Endothelial cell of umbilical vein (primary cell): ENCODE measurements around the gene ATP8A1. TPM values are rescaled to one million over a fixed set of nuclear protein-coding genes. Genes with fewer than 3 reads are reported as not detected.

Experiments used
- BruUV-seq: library from RNA; stranded (reverse); fragments of 400-500 nt; replicated peaks from 2 replicates; lab custom pipeline; 2021; lab: Mats Ljungman, UMichigan
- CTCF ChIA-PET: fragments of 300-600, 350-600 bp; sonication (Branson Sonifier 250); formaldehyde crosslinking; loops from one replicate; lab custom pipeline; 2021; ENCODE audit warnings: antibody characterized with exemption, inconsistent platforms; lab: Charles Lee
- POLR2A ChIA-PET: fragments of 300-600, 350-600 bp; sonication (Branson Sonifier 250); formaldehyde crosslinking; loops from one replicate; lab custom pipeline; 2021; ENCODE audit warnings: antibody characterized with exemption, inconsistent platforms; lab: Charles Lee
- DNase-seq: peaks from one replicate; pipeline ENCODE4 v3.0.0-alpha.2; 2011; ENCODE audit warnings: low read depth, low spot score
- FAIRE-seq: peaks from 2 replicates; lab custom pipeline; 2011; peaks lifted over from hg19 to GRCh38; lab: Jason Lieb, UNC
- H2AFZ ChIP-seq: 2 replicates; pipeline ENCODE4 v1.6.0; 2012; ENCODE audit warnings: low read depth, low read length, control low read depth, inconsistent platforms
- H3K27ac ChIP-seq: 2 replicates; pipeline ENCODE4 v1.5.1; 2011; ENCODE audit warnings: low read depth, mild to moderate bottlenecking, control low read depth, low read length, moderate library complexity; ENCODE audit not compliant: insufficient read depth
- H3K27me3 ChIP-seq, 2 experiments: 2 replicates each; pipeline versions ENCODE4 v1.6.0 to v1.6.1; 2011; ENCODE audit warnings: low read length in 2 of 2, mixed read lengths in 1 of 2; ENCODE audit not compliant: control insufficient read depth in 2 of 2, insufficient read depth in 2 of 2
- H3K36me3 ChIP-seq, 2 experiments: 2 replicates in 1 of 2; 3 replicates in 1 of 2; pipeline ENCODE4 v1.5.1; 2011; ENCODE audit warnings: low read length in 2 of 2, mild to moderate bottlenecking in 1 of 2, moderate library complexity in 1 of 2; ENCODE audit not compliant: control insufficient read depth in 2 of 2, insufficient read depth in 2 of 2; ENCODE audit errors: extremely low read depth in 1 of 2
- H3K4me1 ChIP-seq: 3 replicates; pipeline ENCODE4 v1.5.1; 2011; ENCODE audit warnings: mild to moderate bottlenecking, low read length; ENCODE audit not compliant: control insufficient read depth, insufficient read depth; ENCODE audit errors: extremely low read depth
- H3K4me2 ChIP-seq: 2 replicates; pipeline ENCODE4 v1.6.1; 2011; ENCODE audit warnings: low read length, control low read depth, mixed read lengths; ENCODE audit not compliant: insufficient read depth
- H3K4me3 ChIP-seq, 3 experiments: fragments of 200-600 bp in 1 of 3; sonication (generic), shearing (Covaris generic) in 1 of 3; replicated peaks in 1 of 3; 2 replicates each; pipeline ENCODE4 v1.5.1; 2011 to 2016; ENCODE audit warnings: control low read depth in 3 of 3, low read length in 3 of 3, mild to moderate bottlenecking in 2 of 3, inconsistent platforms in 1 of 3, low read depth in 1 of 3, moderate library complexity in 1 of 3; ENCODE audit not compliant: insufficient read depth in 1 of 3
- H3K79me2 ChIP-seq: 2 replicates; pipeline ENCODE4 v1.6.0; 2012; ENCODE audit warnings: low read length, inconsistent platforms; ENCODE audit not compliant: control insufficient read depth, insufficient read depth
- H3K9ac ChIP-seq: replicated peaks from 2 replicates; pipeline ENCODE3; 2011; ENCODE audit warnings: low read length, control low read depth; ENCODE audit not compliant: insufficient read depth; ENCODE audit errors: extremely low read depth
- H3K9me1 ChIP-seq: replicated peaks from 3 replicates; pipeline ENCODE4 v1.6.0; 2011; ENCODE audit warnings: mild to moderate bottlenecking, low read length; ENCODE audit not compliant: control insufficient read depth, insufficient read depth; ENCODE audit errors: extremely low read depth
- H3K9me3 ChIP-seq: replicated peaks from 2 replicates; pipeline ENCODE4 v1.5.1; 2012; ENCODE audit warnings: low read length, inconsistent platforms; ENCODE audit not compliant: control insufficient read depth, insufficient read depth
- H4K20me1 ChIP-seq: replicated peaks from 2 replicates; pipeline ENCODE3; 2011; ENCODE audit warnings: mild to moderate bottlenecking, low read length; ENCODE audit not compliant: control insufficient read depth, insufficient read depth; ENCODE audit errors: extremely low read depth
- EZH2 ChIP-seq: IDR thresholded peaks from 2 replicates; pipeline ENCODE4 v1.6.1; 2012; ENCODE audit warnings: borderline replicate concordance, low read depth, mild to moderate bottlenecking, moderate library complexity, low read length, inconsistent platforms; ENCODE audit not compliant: severe bottlenecking
- FOS ChIP-seq: IDR thresholded peaks from 2 replicates; pipeline ENCODE4 v1.6.1; 2011; ENCODE audit warnings: mild to moderate bottlenecking, low read length, moderate library complexity, borderline replicate concordance; ENCODE audit not compliant: insufficient read depth
- GATA2 ChIP-seq: IDR thresholded peaks from 2 replicates; pipeline ENCODE4 v1.7.0; 2011; ENCODE audit warnings: low read depth, mild to moderate bottlenecking, moderate library complexity, mixed read lengths, low read length; ENCODE audit not compliant: insufficient read length, insufficient read depth
- JUN ChIP-seq: IDR thresholded peaks from 2 replicates; pipeline ENCODE4 v1.6.1; 2011; ENCODE audit warnings: borderline replicate concordance, low read depth; ENCODE audit not compliant: insufficient read length, insufficient read depth
- POLR2A ChIP-seq: IDR thresholded peaks from 2 replicates; pipeline ENCODE4 v1.6.1; 2012; ENCODE audit warnings: low read depth, mild to moderate bottlenecking, control low read depth, low read length
- dilution Hi-C: fragments of 300-500 bp; cut with MboI; formaldehyde crosslinking; loops from one replicate; pipeline ENCODE4 v1.15.0; 2019; ENCODE audit warnings: low sequenced_read_pairs; ENCODE audit not compliant: extremely low pct_ligation_motif_present
- intact Hi-C: fragments of 100-400 bp; cut with micrococcal nuclease; formaldehyde crosslinking; loops from one replicate; pipeline ENCODE4 v1.10.0; 2022
- polyA plus RNA-seq, 4 experiments: library from polyadenylated mRNA; depleted of rRNA in 3 of 4; stranded (reverse) in 3 of 4; unstranded in 1 of 4; fragments of >200 nt; gene quantifications; 2 replicates each; pipeline versions ENCODE4 v1.2.1 to v1.2.3, GENCODE V29; 2011 to 2012; ENCODE audit warnings: missing spikeins in 1 of 4
- total RNA-seq: library from RNA; stranded (reverse); gene quantifications from 2 replicates; pipeline ENCODE4 v1.2.3, GENCODE V29; 2021
- TF ChIP-seq, protein P1 (sequence below): IDR thresholded peaks from 2 replicates; pipeline ENCODE4 v1.6.1; 2011; ENCODE audit not compliant: insufficient read depth, insufficient read length
- TF ChIP-seq, protein P2 (sequence below), 2 donors: IDR thresholded peaks; 1 replicate in 1 of 2; 2 replicates in 1 of 2; pipeline ENCODE4 v1.5.1; 2011; ENCODE audit warnings: low read length in 2 of 2, mild to moderate bottlenecking in 2 of 2, moderate library complexity in 2 of 2, control low read depth in 1 of 2, inconsistent platforms in 1 of 2, low read depth in 1 of 2; ENCODE audit not compliant: insufficient read depth in 1 of 2; ENCODE audit errors: extremely low read depth in 1 of 2

Gene ATP8A1
- total and polyA plus RNA-seq, 2 donors (not counting 3 experiments of a cell fraction or from before 2014, with no cell fraction given): 0.97 to 11.5 TPM

DNA sequence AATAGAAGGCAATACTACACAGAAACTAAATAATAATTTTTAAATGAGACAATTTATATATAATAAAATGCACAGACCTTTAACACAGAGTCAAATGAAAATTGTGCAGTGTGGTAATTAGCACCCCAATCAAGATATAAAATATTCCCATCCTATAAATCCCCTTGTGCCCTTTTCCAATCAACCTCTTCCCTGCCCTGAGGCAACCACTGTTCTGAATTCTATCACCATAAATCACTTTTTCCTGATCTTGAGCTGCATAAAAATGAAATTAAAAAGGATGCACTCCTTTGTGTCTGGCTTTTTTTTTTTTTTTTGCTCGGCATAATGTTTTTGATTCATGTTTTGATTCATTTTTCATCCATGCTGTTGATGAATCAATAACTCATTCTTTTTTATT is 107.0 kb downstream of the ATP8A1 start:
- FAIRE-seq: no peak
- Histone ChIP-seq H3K79me2 (no peaks in the 10 kb centered on the region), H2AFZ (no peak overlapping the region), H3K4me3 (no peak overlapping the region), H3K4me1 (no peaks in the 10 kb centered on the region), H3K36me3 (no peaks in the 10 kb centered on the region), H3K9me3 (no peaks in the 10 kb centered on the region), H3K9me1 (no peaks in the 10 kb centered on the region), H3K27me3 (no peaks in the 10 kb centered on the region), H3K9ac (no peak overlapping the region), H3K27ac (no peak overlapping the region), H4K20me1 (no peaks in the 10 kb centered on the region), H3K4me2 (no peak overlapping the region)
- no TSS peak for BruUV-seq
- ChIA-PET CTCF (interaction anchor here (1.9 kb wide), 1 partner anchor 30 kb away, joined by 6 read pairs; no protein-coding TSS in a partner anchor), POLR2A (no interaction called here)
- DNase-seq: no peak
- intact Hi-C loops (no loop called here), dilution Hi-C loops (no loop called here)
- no peak for TF ChIP-seq POLR2A
- TF ChIP-seq, protein P1, sequence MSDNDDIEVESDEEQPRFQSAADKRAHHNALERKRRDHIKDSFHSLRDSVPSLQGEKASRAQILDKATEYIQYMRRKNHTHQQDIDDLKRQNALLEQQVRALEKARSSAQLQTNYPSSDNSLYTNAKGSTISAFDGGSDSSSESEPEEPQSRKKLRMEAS: no peak
- no peak for TF ChIP-seq JUN
- TF ChIP-seq FOS: no peak
- TF ChIP-seq, protein P2, sequence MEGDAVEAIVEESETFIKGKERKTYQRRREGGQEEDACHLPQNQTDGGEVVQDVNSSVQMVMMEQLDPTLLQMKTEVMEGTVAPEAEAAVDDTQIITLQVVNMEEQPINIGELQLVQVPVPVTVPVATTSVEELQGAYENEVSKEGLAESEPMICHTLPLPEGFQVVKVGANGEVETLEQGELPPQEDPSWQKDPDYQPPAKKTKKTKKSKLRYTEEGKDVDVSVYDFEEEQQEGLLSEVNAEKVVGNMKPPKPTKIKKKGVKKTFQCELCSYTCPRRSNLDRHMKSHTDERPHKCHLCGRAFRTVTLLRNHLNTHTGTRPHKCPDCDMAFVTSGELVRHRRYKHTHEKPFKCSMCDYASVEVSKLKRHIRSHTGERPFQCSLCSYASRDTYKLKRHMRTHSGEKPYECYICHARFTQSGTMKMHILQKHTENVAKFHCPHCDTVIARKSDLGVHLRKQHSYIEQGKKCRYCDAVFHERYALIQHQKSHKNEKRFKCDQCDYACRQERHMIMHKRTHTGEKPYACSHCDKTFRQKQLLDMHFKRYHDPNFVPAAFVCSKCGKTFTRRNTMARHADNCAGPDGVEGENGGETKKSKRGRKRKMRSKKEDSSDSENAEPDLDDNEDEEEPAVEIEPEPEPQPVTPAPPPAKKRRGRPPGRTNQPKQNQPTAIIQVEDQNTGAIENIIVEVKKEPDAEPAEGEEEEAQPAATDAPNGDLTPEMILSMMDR (IDR thresholded peaks at IDR 0.05; ENCODE audit: extremely low read depth in 1 of 2, insufficient read depth in 1 of 2, low read depth in 1 of 2, low read length in 2 of 2): no peak
- no peak for TF ChIP-seq GATA2
- no peak for TF ChIP-seq EZH2
